MM.1S (cell line): ENCODE measurements around the gene KIAA1755.

Source experiments
- EZH2 ChIP-seq: fragments of 300-600 bp; sonication (generic); optimal IDR thresholded peaks from 2 replicates; pipeline ENCODE3; 2017; ENCODE audit warnings: low read depth, mild to moderate bottlenecking, antibody characterized with exemption, low read length, mixed read lengths
- EZH2phosphoT487 ChIP-seq: fragments of 300-600 bp; sonication (generic); IDR thresholded peaks from 2 replicates; pipeline ENCODE4 v1.6.1; 2018; ENCODE audit warnings: antibody characterized with exemption, low read length
- TF ChIP-seq, protein P1 (sequence below): fragments of 300-600 bp; sonication (generic); IDR thresholded peaks from 2 replicates; pipeline ENCODE4 v1.5.1; 2016; ENCODE audit warnings: antibody characterized with exemption, low read length, mixed read lengths

- TF ChIP-seq, protein P1, sequence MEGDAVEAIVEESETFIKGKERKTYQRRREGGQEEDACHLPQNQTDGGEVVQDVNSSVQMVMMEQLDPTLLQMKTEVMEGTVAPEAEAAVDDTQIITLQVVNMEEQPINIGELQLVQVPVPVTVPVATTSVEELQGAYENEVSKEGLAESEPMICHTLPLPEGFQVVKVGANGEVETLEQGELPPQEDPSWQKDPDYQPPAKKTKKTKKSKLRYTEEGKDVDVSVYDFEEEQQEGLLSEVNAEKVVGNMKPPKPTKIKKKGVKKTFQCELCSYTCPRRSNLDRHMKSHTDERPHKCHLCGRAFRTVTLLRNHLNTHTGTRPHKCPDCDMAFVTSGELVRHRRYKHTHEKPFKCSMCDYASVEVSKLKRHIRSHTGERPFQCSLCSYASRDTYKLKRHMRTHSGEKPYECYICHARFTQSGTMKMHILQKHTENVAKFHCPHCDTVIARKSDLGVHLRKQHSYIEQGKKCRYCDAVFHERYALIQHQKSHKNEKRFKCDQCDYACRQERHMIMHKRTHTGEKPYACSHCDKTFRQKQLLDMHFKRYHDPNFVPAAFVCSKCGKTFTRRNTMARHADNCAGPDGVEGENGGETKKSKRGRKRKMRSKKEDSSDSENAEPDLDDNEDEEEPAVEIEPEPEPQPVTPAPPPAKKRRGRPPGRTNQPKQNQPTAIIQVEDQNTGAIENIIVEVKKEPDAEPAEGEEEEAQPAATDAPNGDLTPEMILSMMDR: no peak
- TF ChIP-seq EZH2 (no peak), EZH2phosphoT487 (no peak)
Observed at GRCh38 chr20:38168791-38169589, 91.5 kb downstream of the KIAA1755 start.
